ENCODE measurements around the gene TMEM128. TPM values are rescaled to one million over a fixed set of nuclear protein-coding genes. Genes with fewer than 3 reads are reported as not detected.
"Not testable (repeated sequence)": the region's sequence is repeated elsewhere in the genome, so short reads cannot be mapped to it uniquely, and the experiment has no call there.

Gene TMEM128
- total RNA-seq, 2 experiments from 2014 or later = 13.9 to 20.6 TPM

DNA sequence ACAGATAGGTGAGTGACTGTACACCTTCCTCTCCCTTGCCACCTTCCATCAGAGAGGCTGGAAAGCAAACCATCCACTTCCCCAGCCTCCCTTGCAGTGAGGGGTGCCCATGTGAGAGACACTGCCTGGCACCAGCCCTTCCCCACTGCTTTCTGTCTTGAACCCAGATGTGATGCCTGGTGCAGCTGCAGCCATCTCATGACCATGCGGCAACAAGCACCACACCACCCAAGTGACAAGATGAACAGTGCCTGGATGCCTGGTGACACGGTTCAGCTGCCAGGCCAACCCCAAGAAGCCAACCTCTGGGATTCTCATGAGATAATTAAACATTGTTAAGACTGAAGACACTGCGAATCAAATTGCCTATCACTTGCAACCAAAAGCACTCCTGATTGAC is 52.7 kb downstream of the TMEM128 start:
- no TSS peak for BruUV-seq (replicated peaks)
- no peaks in the 10 kb centered on the region for H3K9me2 ChIP-seq (ENCODE audit: insufficient read depth, low read length)
- no peaks in the 10 kb centered on the region for H3K4me1 ChIP-seq (ENCODE audit: insufficient read depth, low read length, poor library complexity, severe bottlenecking)
- ChIA-PET POLR2A (no interaction called here), CTCF (ENCODE audit: unreplicated experiment) (no interaction called here)
- no peaks in the 10 kb centered on the region for H4K20me1 ChIP-seq (ENCODE audit: insufficient read depth, low read length)
- H3K4me2 ChIP-seq (ENCODE audit: low read length) = no peak overlapping the region
- intact Hi-C loops (cut with micrococcal nuclease; ENCODE audit: unreplicated experiment) = no loop called here
- no peaks in the 10 kb centered on the region for H3K9me3 ChIP-seq (ENCODE audit: low read length)
- H3K27ac ChIP-seq (ENCODE audit: low read depth, low read length, poor library complexity, severe bottlenecking) = no peak overlapping the region
- H3K36me3 ChIP-seq (ENCODE audit: insufficient read depth, low read length) = no peaks in the 10 kb centered on the region
- TF ChIP-seq, protein P1, sequence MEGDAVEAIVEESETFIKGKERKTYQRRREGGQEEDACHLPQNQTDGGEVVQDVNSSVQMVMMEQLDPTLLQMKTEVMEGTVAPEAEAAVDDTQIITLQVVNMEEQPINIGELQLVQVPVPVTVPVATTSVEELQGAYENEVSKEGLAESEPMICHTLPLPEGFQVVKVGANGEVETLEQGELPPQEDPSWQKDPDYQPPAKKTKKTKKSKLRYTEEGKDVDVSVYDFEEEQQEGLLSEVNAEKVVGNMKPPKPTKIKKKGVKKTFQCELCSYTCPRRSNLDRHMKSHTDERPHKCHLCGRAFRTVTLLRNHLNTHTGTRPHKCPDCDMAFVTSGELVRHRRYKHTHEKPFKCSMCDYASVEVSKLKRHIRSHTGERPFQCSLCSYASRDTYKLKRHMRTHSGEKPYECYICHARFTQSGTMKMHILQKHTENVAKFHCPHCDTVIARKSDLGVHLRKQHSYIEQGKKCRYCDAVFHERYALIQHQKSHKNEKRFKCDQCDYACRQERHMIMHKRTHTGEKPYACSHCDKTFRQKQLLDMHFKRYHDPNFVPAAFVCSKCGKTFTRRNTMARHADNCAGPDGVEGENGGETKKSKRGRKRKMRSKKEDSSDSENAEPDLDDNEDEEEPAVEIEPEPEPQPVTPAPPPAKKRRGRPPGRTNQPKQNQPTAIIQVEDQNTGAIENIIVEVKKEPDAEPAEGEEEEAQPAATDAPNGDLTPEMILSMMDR (conservative IDR thresholded peaks at IDR 0.05; ENCODE audit: low read length) = no peak
- TF ChIP-seq EZH2phosphoT487 (IDR thresholded peaks at IDR 0.05; ENCODE audit: borderline replicate concordance, low read depth, low read length) = no peak
- H2AFZ ChIP-seq (ENCODE audit: low read length) = no peak overlapping the region
- no peaks in the 10 kb centered on the region for H3K79me2 ChIP-seq (ENCODE audit: insufficient read depth, low read depth, low read length)
- H3K4me3 ChIP-seq (ENCODE audit: low read depth, low read length, poor library complexity, severe bottlenecking) = no peak overlapping the region
- DNase-seq (ENCODE audit: low spot score) = no peak

DNA sequence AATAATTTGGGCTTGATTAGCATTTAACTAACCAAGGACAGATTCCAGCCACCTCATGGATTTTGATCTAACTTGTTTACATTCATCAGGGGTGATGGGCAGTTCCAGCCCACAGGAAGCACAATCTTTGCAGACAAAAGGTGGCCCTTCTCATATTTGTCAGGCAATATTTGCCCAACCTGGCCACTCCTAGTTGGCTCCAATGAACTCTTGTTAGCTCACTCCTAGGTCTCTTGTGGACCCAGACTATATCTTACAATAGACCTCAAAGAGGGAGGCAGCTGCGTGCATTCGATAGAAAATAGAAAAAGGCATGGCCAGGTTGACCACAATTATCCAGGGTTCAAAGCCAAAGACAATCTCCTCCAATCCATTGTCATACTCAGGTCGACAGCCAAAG is 59.5 kb downstream of the TMEM128 start:
- H3K36me3 ChIP-seq (ENCODE audit: insufficient read depth, low read length); H3K4me2 ChIP-seq (ENCODE audit: low read length); H3K27ac ChIP-seq (ENCODE audit: low read depth, low read length, poor library complexity, severe bottlenecking); H3K79me2 ChIP-seq (ENCODE audit: insufficient read depth, low read depth, low read length); POLR2A ChIA-PET; H3K9me3 ChIP-seq (ENCODE audit: low read length); H3K4me3 ChIP-seq (ENCODE audit: low read depth, low read length, poor library complexity, severe bottlenecking); H4K20me1 ChIP-seq (ENCODE audit: insufficient read depth, low read length); BruUV-seq (replicated peaks); H3K9me2 ChIP-seq (ENCODE audit: insufficient read depth, low read length); CTCF ChIA-PET (ENCODE audit: unreplicated experiment); DNase-seq (ENCODE audit: low spot score); H3K4me1 ChIP-seq (ENCODE audit: insufficient read depth, low read length, poor library complexity, severe bottlenecking); H2AFZ ChIP-seq (ENCODE audit: low read length): not testable (repeated sequence)
- intact Hi-C loops (cut with micrococcal nuclease; ENCODE audit: unreplicated experiment) = loop anchor here (10.0 kb wide), 1 partner anchor 204 kb away; no protein-coding TSS in a partner anchor

Other genes starting within 250 kb of the TMEM128 start
- not detected in 2 replicates for gene OTOP1, start 21.3 kb downstream of the TMEM128 start, total RNA-seq (2014; rRNA removed; shearing (Covaris generic))
- gene OTOP1, start 21.3 kb downstream of the TMEM128 start, total RNA-seq (2022) = not detected in 2 replicates
- 58.8 and 86.8 TPM in 2 replicates for gene LYAR, start 41.9 kb upstream of the TMEM128 start, total RNA-seq (2014; rRNA removed; shearing (Covaris generic))
- gene LYAR, start 41.9 kb upstream of the TMEM128 start, total RNA-seq (2022) = 55.0 and 58.5 TPM in 2 replicates
- gene ZBTB49, start 42.0 kb upstream of the TMEM128 start, total RNA-seq (2014; rRNA removed; shearing (Covaris generic)) = 6.5 and 9.9 TPM in 2 replicates
- gene ZBTB49, start 42.0 kb upstream of the TMEM128 start, total RNA-seq (2022) = 8.7 and 12.8 TPM in 2 replicates
- gene NSG1, start 138.9 kb upstream of the TMEM128 start, total RNA-seq (2014; rRNA removed; shearing (Covaris generic)) = 28.8 and 38.8 TPM in 2 replicates
- 35.5 and 36.6 TPM in 2 replicates for gene NSG1, start 138.9 kb upstream of the TMEM128 start, total RNA-seq (2022)

Data from OCI-LY7 (cell line).